Measurements from ENCODE around the gene LBR. TPM values are rescaled to one million over a fixed set of nuclear protein-coding genes. Genes with fewer than 3 reads are reported as not detected.
A peak's percentile ranks its signal among the peaks of the same experiment; 100 is the strongest.

The LBR gene
- total and polyA plus RNA-seq, 2 donors from 2014 or later = 13.1 to 80.2 TPM

DNA sequence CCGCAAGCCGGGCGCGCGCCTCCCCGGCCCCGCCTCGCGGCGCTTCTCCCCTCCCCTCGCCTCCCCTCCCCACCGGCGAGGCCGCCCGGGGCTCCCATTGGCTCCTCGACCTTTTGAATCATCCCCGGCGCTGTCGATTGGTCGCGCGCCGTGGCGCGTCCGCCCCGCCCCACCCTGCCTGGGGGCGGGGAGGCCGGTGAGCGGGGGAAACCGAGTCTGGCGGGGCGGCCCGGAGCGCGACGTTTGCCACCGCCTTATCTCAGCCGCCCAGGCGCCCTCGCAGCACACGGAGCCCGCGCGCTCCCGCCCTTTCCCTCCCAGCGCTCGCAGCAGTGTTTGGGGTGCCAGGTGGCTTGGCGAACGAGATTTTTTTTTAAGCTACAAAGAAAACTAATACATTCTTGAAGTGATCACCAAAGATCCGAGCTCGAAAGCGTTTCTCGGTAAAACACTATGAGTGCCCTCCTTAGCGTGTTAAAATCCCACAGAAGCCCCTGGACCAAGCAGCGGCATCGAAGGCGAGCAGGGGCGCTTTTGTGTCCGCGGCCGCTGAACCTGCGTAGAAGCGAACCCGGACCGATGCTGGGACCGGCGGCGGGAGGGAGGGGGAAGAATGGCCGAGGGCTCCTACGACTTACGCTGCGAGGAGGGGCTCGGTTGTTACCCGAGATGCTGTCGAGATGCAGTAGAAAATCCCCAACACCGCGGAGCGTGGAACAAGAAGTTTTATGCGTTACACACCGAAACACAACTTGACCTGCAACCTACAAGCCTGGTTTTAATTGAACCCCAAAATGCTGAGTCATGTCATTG lies 436 bp upstream of the LBR start:
- TF ChIP-seq, protein P1, sequence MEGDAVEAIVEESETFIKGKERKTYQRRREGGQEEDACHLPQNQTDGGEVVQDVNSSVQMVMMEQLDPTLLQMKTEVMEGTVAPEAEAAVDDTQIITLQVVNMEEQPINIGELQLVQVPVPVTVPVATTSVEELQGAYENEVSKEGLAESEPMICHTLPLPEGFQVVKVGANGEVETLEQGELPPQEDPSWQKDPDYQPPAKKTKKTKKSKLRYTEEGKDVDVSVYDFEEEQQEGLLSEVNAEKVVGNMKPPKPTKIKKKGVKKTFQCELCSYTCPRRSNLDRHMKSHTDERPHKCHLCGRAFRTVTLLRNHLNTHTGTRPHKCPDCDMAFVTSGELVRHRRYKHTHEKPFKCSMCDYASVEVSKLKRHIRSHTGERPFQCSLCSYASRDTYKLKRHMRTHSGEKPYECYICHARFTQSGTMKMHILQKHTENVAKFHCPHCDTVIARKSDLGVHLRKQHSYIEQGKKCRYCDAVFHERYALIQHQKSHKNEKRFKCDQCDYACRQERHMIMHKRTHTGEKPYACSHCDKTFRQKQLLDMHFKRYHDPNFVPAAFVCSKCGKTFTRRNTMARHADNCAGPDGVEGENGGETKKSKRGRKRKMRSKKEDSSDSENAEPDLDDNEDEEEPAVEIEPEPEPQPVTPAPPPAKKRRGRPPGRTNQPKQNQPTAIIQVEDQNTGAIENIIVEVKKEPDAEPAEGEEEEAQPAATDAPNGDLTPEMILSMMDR (IDR thresholded peaks at IDR 0.05; ENCODE audit: borderline replicate concordance, extremely low read depth, insufficient read depth) = no peak
- intact Hi-C loops (cut with DNase I) = no loop called here
- peak overlapping the region; percentile 56 to 83 (median 78) for H3K4me3 ChIP-seq (ENCODE audit: low read length in 3 of 3)
- H3K9me3 ChIP-seq (ENCODE audit: control insufficient read depth in 2 of 3, insufficient read depth in 1 of 3, low read length in 3 of 3) = no peaks in the 10 kb centered on the region
- H3K36me3 ChIP-seq (ENCODE audit: control insufficient read depth in 2 of 3, insufficient read depth in 3 of 3, low read length in 3 of 3) = no peaks in the 10 kb centered on the region
- FAIRE-seq (no peak), DNase-seq (peak; percentile 94 to 98 (median 96))
- peak overlapping the region; percentile 93 to 95 for H3K27ac ChIP-seq (ENCODE audit: low read depth in 2 of 2, low read length in 2 of 2)
- no peaks in the 10 kb centered on the region for H3K27me3 ChIP-seq (ENCODE audit: control insufficient read depth, insufficient read depth, low read length)
- peaks cover 5 to 16% (median 14%) of the 10 kb centered on the region in 3 donors for H3K4me1 ChIP-seq (ENCODE audit: control insufficient read depth in 2 of 3, insufficient read depth in 2 of 3, low read depth in 1 of 3, low read length in 3 of 3)
- peak overlapping the region; percentile 39 to 97 (median 82) for H3K9ac ChIP-seq (ENCODE audit: low read length in 3 of 3)

- Histone ChIP-seq H3K27ac (ENCODE audit: low read depth in 2 of 2, low read length in 2 of 2) (peak overlapping the region; percentile 85 to 95), H3K36me3 (ENCODE audit: control insufficient read depth in 2 of 3, insufficient read depth in 3 of 3, low read length in 3 of 3) (no peaks in the 10 kb centered on the region), H3K4me1 (ENCODE audit: control insufficient read depth in 2 of 3, insufficient read depth in 2 of 3, low read depth in 1 of 3, low read length in 3 of 3) (peaks cover 8 to 22% (median 18%) of the 10 kb centered on the region in 3 donors), H3K9ac (ENCODE audit: low read length in 3 of 3) (peak overlapping the region; percentile 34 to 73 (median 51)), H3K4me3 (ENCODE audit: low read length in 3 of 3) (peak overlapping the region; percentile 57 to 80 (median 78)), H3K9me3 (ENCODE audit: control insufficient read depth in 2 of 3, insufficient read depth in 1 of 3, low read length in 3 of 3) (no peaks in the 10 kb centered on the region), H3K27me3 (ENCODE audit: control insufficient read depth, insufficient read depth, low read length) (no peaks in the 10 kb centered on the region)
- TF ChIP-seq, protein P1 (IDR thresholded peaks at IDR 0.05; ENCODE audit: borderline replicate concordance, extremely low read depth, insufficient read depth) = no peak
- DNase-seq = peak in 4 of 5 donors; percentile 41 to 83 (median 66)
- intact Hi-C loops (cut with DNase I) = no loop called here
- FAIRE-seq = no peak
Measured at GRCh38 chr1:225426395-225427234, 1.2 kb downstream of the LBR start.

- peak overlapping the region in 1 of 3 donors; percentile 78 for H3K4me3 ChIP-seq (ENCODE audit: low read length in 3 of 3)
- H3K9ac ChIP-seq (ENCODE audit: low read length in 3 of 3) = no peak overlapping the region
Measured at GRCh38 chr1:225425201-225425786, 2.5 kb downstream of the LBR start.

More at GRCh38 chr1:225425201-225425786, 2.5 kb downstream of the LBR start:
- Histone ChIP-seq H3K9me3 (ENCODE audit: control insufficient read depth in 2 of 3, insufficient read depth in 1 of 3, low read length in 3 of 3) (no peaks in the 10 kb centered on the region), H3K27ac (ENCODE audit: low read depth in 2 of 2, low read length in 2 of 2) (no peak overlapping the region), H3K4me1 (ENCODE audit: control insufficient read depth in 2 of 3, insufficient read depth in 2 of 3, low read depth in 1 of 3, low read length in 3 of 3) (peaks cover 8 to 22% (median 18%) of the 10 kb centered on the region in 3 donors), H3K36me3 (ENCODE audit: control insufficient read depth in 2 of 3, insufficient read depth in 3 of 3, low read length in 3 of 3) (peaks cover 0 to 1% (median 0%) of the 10 kb centered on the region in 3 donors), H3K27me3 (ENCODE audit: control insufficient read depth, insufficient read depth, low read length) (no peaks in the 10 kb centered on the region)
- intact Hi-C loops (cut with DNase I) = no loop called here
- TF ChIP-seq, protein P1 (IDR thresholded peaks at IDR 0.05; ENCODE audit: borderline replicate concordance, extremely low read depth, insufficient read depth) = no peak
- DNase-seq (no peak), FAIRE-seq (no peak)
